Neural progenitor cell (in vitro differentiated cells): ENCODE data around the gene RAB11FIP3.

Source experiments
- CTCF ChIP-seq: fragments of 200-600 bp; sonication (generic); IDR thresholded peaks from 2 replicates; pipeline ENCODE4 v1.5.1; 2017; ENCODE audit warnings: antibody characterized with exemption, mild to moderate bottlenecking
- EZH2 ChIP-seq: fragments of 200-600 bp; sonication (generic); IDR thresholded peaks from 2 replicates; pipeline ENCODE4 v1.6.1; 2017; ENCODE audit warnings: antibody characterized with exemption, mild to moderate bottlenecking, moderate library complexity
- EZH2phosphoT487 ChIP-seq: fragments of 200-600 bp; sonication (generic); IDR thresholded peaks from 2 replicates; pipeline ENCODE4 v1.6.1; 2017; ENCODE audit warnings: antibody characterized with exemption

- TF ChIP-seq CTCF = no peak
- no peak for TF ChIP-seq EZH2phosphoT487
- no peak for TF ChIP-seq EZH2
These were observed 32.9 kb upstream of the RAB11FIP3 start for GRCh38 chr16:392450-393030.
